ENCODE measurements around the gene TOMM7. TPM values are rescaled to one million over a fixed set of nuclear protein-coding genes. Genes with fewer than 3 reads are reported as not detected.
"Not testable (repeated sequence)": the region's sequence is repeated elsewhere in the genome, so short reads cannot be mapped to it uniquely, and the experiment has no call there.

TOMM7 gene
- total RNA-seq, 1 experiment from 2014 or later, result 80.0 TPM

- no peak for DNase-seq (ENCODE audit: low spot score)
- in situ Hi-C loops (cut with HindIII; ENCODE audit: low sequenced_read_pairs), result no loop called here
Observed at GRCh38 chr7:22793593-22794462, 28.8 kb downstream of the TOMM7 start.

GRCh38 chr7:22791204-22792158 is 31.2 kb downstream of the TOMM7 start:
- DNase-seq (ENCODE audit: low spot score), result no peak
- in situ Hi-C loops (cut with HindIII; ENCODE audit: low sequenced_read_pairs), result no loop called here

- in situ Hi-C loops (cut with HindIII; ENCODE audit: low sequenced_read_pairs); DNase-seq (ENCODE audit: low spot score): not testable (repeated sequence)
Observed at GRCh38 chr7:22790640-22791039, 32.0 kb downstream of the TOMM7 start.

GRCh38 chr7:22787951-22788350 is 34.7 kb downstream of the TOMM7 start:
- peak; percentile 21 for DNase-seq (ENCODE audit: low spot score)
- in situ Hi-C loops (cut with HindIII; ENCODE audit: low sequenced_read_pairs), result no loop called here

- no peak for DNase-seq (ENCODE audit: low spot score)
- in situ Hi-C loops (cut with HindIII; ENCODE audit: low sequenced_read_pairs), result no loop called here
Observed at GRCh38 chr7:22786290-22786932, 36.2 kb downstream of the TOMM7 start.

- in situ Hi-C loops (cut with HindIII; ENCODE audit: low sequenced_read_pairs), result no loop called here
- no peak for DNase-seq (ENCODE audit: low spot score)
Observed at GRCh38 chr7:22784346-22784745, 38.3 kb downstream of the TOMM7 start.

GRCh38 chr7:22783421-22783820 is 39.2 kb downstream of the TOMM7 start:
- in situ Hi-C loops (cut with HindIII; ENCODE audit: low sequenced_read_pairs), result no loop called here
- DNase-seq (ENCODE audit: low spot score), result no peak

GRCh38 chr7:22782616-22783232 is 39.9 kb downstream of the TOMM7 start:
- in situ Hi-C loops (cut with HindIII; ENCODE audit: low sequenced_read_pairs), result no loop called here

GRCh38 chr7:22781230-22781711 is 41.4 kb downstream of the TOMM7 start:
- in situ Hi-C loops (cut with HindIII; ENCODE audit: low sequenced_read_pairs), result no loop called here

More at GRCh38 chr7:22782616-22783232, 39.9 kb downstream of the TOMM7 start:
- DNase-seq (ENCODE audit: low spot score), result peak; percentile 11

GRCh38 chr7:22779730-22780323 is 42.8 kb downstream of the TOMM7 start:
- DNase-seq (ENCODE audit: low spot score); in situ Hi-C loops (cut with HindIII; ENCODE audit: low sequenced_read_pairs): not testable (repeated sequence)

More at GRCh38 chr7:22781230-22781711, 41.4 kb downstream of the TOMM7 start:
- DNase-seq (ENCODE audit: low spot score), result no peak

- no peak for DNase-seq (ENCODE audit: low spot score)
- in situ Hi-C loops (cut with HindIII; ENCODE audit: low sequenced_read_pairs), result no loop called here
Observed at GRCh38 chr7:22776964-22777363, 45.7 kb downstream of the TOMM7 start.

- no peak for DNase-seq (ENCODE audit: low spot score)
- in situ Hi-C loops (cut with HindIII; ENCODE audit: low sequenced_read_pairs), result no loop called here
Observed at GRCh38 chr7:22772885-22773284, 49.8 kb downstream of the TOMM7 start.

- in situ Hi-C loops (cut with HindIII; ENCODE audit: low sequenced_read_pairs), result no loop called here
- no peak for DNase-seq (ENCODE audit: low spot score)
Observed at GRCh38 chr7:22771872-22772228, 50.8 kb downstream of the TOMM7 start.

- DNase-seq (ENCODE audit: low spot score), result no peak
- in situ Hi-C loops (cut with HindIII; ENCODE audit: low sequenced_read_pairs), result no loop called here
Observed at GRCh38 chr7:22771194-22771871, 51.3 kb downstream of the TOMM7 start.

GRCh38 chr7:22765609-22766008 is 57.0 kb downstream of the TOMM7 start:
- no peak for DNase-seq (ENCODE audit: low spot score)
- in situ Hi-C loops (cut with HindIII; ENCODE audit: low sequenced_read_pairs), result no loop called here
